NCI-H748 treated with DMSO at 0.1 percent for 48 hours (cell line): ENCODE results near the gene VSIG10L.

ENCODE experiments used
- DNase-seq: peaks from one replicate; lab custom pipeline; 2025; lab: John Stamatoyannopoulos, UW

VSIG10L gene

GRCh38 chr19:51341976-51342580 lies at the start of gene VSIG10L:
VSIG10L (minus strand) TSS chr19:51342139; CDS start chr19:51342124, 15 bp downstream.
- DNase-seq: no peak

DNA sequence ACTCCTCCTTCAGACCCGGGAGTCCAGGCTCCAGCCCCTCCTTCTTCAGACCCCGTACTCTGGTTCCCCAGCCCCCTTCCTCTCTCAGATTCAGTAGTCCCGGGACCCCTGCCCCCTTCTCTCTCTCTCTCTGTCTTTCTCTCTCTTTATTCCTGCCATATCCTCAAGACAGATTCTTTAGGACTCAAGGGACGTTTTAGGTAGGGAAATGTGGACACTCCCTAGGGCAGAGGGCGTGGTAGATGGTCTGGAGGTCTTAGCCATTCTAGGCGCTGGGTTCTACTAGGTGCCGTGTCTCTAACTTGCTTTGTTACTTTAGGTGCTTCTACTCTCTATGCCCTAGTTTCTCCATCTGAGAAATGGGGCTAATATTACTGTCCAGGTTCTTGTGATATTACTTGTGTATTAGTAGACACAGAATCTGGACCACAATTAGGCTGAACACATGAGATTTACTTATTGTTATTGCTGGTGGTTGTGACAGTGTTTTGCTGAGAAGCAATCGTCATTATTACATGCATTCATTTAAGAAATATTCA lies 49.2 kb upstream of the VSIG10L start:
- no peak for DNase-seq

GRCh38 chr19:51389143-51389542 lies 47.2 kb upstream of the VSIG10L start:
- DNase-seq: no peak

DNA sequence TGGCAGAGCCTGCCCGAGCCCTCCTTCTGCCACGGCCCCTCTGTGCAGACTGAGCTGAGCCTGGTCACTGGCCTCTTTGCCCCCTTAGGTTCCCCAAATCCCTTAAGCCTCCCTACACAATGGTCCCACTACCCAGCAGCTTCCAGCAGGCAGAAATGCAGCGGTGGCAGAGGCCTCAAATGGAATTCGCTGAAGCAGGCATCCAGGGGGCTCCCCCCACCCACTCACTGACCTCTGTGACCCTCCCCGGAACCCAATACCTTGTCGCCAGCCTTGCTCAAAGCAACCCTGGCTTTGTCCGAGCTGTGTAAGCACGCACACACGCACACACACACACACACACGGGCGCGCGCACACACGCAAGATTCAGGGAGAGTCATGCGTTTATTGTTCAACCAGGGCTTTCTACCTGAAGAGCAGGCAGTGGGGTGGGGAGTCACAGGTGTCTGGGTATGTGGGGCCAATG lies 46.0 kb upstream of the VSIG10L start, which contains the start of gene LIM2:
Gene LIM2 (minus strand): TSS at position 51 of the 466 bp plus-strand sequence. CDS start 531 bp downstream, outside the sequence.
- DNase-seq: no peak

GRCh38 chr19:51386882-51387520 lies 45.1 kb upstream of the VSIG10L start:
- DNase-seq: no peak

DNA sequence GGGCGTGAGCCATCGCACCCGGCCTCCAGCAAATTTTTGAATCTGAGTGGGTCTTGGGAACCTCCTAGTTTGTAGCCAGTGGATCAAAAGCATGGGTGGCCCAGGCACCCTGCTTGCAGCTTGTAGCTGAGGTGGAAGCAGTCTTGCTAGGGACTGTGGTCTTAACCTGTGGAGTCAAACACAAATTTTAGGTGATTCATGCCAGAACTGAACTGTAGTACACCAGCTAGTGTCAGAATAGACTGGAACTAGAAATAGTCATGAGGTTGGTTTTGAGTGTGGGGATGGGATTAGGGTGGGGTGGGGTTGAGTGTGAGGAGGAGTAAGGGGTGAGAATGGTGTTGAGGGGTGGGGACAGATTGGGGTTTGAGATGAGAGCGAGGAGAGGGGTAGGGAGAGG lies 40.1 kb upstream of the VSIG10L start:
- no peak for DNase-seq

GRCh38 chr19:51380379-51380778 lies 38.4 kb upstream of the VSIG10L start:
- no peak for DNase-seq

- no peak for DNase-seq
These were observed 35.5 kb upstream of the VSIG10L start for GRCh38 chr19:51377422-51377821.

DNA sequence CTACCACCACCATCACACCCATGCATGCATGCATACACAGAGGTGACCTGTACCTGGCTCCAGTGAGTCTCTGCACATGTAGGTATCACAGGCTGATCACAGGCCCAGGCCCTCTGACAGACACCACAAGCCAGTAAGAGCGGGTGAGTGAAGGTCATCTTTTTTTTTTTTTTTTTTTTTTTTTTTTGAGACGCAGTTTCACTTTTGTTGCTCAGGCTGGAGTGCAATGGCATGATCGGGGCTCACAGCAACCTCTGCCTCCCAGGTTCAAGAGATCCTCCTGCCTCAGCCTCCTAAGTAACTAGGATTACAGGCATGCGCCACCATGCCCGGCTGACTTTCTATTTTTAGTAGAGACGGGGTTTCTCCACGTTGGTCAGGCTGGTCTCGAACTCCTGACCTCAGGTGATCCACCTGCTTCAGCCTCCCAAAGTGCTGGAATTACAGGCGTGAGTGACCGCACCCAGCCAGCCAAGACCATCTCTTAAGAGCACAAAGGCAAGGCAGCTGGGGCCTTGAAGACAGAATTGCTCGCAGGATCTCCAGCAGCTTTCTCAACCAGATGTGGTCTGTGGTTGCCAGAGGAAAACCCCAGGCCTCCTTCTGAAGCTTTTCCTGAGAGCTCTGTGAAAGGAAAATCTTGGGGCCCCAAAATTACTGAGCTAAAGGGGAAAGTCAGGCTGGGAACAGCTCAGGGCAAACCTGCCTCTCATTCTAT lies 33.7 kb upstream of the VSIG10L start:
- DNase-seq: no peak

- no peak for DNase-seq
These were observed 30.9 kb upstream of the VSIG10L start, which contains the start of gene NKG7 for GRCh38 chr19:51372649-51373504. NKG7 (minus strand) TSS chr19:51372654; CDS start chr19:51372535, 119 bp downstream.

DNA sequence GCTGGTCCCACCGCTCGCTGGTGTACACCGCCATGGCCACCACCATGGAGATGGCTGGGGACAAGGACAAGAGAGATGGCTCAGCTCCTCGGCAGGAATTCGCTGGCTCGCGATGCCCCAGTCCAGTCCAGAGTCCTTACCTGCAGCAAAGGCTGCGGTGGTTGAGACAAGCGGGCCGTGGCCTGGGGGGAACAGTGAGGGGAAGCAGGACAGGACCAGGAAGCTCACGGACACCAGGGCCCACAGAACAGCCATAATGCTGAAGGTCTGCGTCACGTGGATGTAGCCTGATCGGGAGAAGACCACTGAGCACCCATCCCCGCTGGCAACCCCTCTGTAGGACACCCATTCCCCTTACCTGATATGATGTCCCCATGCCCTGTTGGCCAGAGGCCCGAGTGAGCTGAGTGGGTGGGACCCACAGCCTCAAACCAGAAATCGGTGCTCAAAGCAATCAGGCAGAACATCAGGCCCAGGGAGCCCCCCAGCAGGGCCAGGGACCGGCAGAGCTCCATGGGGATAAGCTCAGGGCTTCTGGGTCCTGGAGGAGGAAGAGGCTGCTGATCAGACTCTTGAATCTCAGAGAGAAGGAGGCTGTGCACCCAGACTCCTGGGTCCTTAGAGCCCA lies 30.2 kb upstream of the VSIG10L start:
- DNase-seq: no peak

DNA sequence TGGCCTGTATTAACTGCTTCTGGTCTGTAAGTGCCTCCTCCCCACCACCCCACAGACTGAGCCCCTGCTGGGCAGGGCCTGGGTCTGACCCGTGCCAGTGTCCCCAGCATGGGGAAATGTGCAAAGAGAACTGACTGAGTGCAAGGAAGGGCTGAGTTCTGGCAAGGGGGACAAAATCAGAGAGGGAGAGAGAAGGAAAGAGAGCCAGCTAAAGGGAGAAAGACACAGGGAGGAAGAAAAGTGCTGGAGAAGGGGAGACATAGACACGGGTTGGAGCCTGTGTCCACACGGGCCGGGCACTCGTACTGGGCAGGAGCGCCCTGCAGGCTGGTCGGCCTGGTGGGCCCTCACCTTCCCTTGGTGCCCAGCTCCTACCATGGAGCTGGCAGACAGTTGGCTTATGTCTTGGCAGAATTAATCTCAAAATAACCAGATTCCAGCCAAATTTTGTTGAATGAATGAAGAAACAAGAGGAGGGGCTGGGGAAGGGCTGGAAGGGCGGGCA lies 29.3 kb upstream of the VSIG10L start:
- DNase-seq: no peak

- DNase-seq: no peak
These were observed 28.3 kb upstream of the VSIG10L start for GRCh38 chr19:51370230-51370629.

GRCh38 chr19:51368366-51369282 lies 26.7 kb upstream of the VSIG10L start, which contains the start of gene CLDND2:
CLDND2 (minus strand) TSS chr19:51369003; CDS start chr19:51368577, 426 bp downstream.
- no peak for DNase-seq

GRCh38 chr19:51367565-51368365 lies 25.8 kb upstream of the VSIG10L start:
- DNase-seq: peak; percentile 87

DNA sequence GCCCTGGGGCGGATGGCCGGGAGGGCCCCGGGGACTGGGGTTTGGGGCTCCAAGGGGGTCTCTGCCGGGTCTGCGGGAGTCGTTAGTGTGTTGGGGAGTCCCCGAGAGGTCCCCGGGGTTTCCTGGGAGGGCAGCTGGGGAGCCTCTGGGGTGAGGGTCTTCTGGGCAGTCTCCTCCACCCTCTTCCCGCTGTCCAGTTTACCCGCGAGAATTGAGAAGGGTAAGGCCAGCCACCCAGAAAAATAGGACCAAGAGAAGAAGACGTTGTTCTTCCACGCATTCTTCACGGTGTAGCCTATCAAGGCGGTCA lies 25.3 kb upstream of the VSIG10L start:
- DNase-seq: no peak

DNA sequence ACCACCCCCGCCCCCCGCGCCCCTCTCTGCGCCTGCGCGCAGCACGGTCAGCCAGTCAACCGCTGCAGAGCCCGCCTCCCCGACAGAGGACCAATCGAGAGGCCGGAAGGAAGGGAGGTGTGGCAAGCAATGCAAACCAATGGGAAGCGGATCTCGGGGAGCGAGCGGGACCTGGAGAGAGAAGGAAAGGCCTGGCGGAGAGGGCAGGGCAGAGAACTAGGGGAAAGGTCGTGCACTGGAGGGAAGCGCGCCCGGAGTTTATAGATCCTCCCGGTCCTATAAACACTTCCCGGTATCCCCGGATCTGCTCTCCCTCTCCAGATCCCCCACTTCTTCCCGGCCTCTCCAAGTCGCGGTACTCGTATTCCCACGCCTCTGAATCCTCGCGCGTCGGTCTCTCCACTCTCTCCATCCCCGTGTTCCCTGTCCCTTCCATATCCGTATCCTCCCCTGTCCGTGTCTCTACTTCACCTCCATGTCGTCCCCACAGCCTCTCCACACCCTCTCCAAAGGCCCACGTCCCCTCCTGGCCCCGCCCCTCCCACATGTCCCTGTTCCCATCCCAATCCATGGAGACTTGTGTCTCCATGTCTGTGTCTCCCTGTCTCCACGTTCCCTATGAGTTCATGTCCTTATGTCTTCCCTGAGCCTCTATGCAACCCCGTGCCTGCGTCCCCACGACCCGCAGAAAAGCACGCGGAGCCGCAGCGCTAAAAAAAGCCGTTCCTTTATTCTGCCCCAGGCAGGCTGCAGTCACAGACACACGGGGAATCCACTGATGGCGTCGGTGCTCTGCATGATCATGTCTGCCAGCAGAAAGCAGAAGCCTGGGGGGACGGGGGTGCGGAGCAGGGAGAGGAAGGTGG lies 24.7 kb upstream of the VSIG10L start:
- peak; percentile 89 for DNase-seq

DNA sequence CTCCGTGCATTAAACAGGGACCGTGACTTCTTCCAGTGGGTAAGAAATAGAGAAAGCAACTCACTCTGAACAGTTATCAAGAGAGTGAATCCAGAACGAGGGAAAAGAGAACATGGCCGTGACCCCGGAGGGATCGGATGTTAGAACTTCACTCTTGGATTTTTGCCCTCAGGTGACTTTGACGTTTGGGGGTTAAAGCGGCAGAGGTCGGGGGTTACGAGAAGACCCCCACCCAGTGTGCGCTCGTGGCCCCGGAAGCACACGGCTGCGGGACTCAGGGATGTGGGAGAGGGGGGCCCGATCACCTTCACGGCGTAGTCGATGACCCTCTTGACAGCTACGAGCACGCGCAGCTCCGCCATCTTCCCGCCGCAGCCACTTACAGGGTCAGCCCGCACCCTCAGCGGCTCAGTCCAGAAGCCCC lies 24.0 kb upstream of the VSIG10L start, which contains the start of gene ETFB:
Gene ETFB (minus strand): TSS at position 424 of the 424 bp plus-strand sequence. CDS start 62 bp downstream, at position 362.
- DNase-seq: no peak
